ENCODE measurements around the gene SLC27A5.

SLC27A5 gene

DNA sequence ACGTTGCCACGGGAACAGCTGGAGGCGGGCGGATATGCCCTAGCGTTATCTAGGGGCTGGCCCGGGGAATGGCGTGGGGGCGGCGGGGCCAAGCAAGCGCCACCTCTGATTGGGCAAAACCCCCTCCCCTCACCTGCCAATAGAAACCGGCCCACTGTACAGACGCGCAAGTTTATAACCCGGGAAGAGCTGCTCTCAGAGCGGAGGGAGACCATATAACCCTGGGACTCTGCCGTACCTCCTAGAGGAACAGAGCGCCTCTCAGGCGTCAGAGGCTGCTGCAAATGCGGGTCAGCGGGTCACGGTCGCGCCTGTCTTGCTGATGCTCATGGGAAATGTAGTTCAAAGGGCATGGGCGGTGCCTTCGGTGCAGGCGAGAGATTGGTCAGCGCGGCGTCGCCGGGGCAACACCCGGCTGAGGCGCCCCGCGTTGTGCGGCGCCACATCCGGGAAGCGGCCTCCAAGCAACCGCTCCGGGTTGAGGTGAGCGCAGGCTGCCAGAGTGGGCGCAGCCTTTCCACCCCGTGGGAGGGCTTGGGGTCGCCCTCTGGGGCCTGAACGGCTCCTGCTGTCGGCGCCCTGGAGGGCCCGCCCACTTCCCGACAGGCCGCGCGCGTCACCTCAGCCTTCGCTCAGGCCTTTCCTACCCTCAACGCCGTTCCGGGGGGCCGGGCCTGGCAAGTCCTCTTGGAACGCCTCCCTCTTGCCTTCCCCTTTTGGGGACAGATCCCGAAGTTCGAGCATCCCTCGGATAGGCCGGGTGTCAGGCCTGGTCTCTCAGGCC lies 35.9 kb downstream of the SLC27A5 start, which contains the start of gene ZNF446 (continued):
- TF ChIP-seq ZNF621 (tag by site-specific recombination; IDR thresholded peaks at IDR 0.05) (no peak), KLF10 (tag by site-specific recombination; IDR thresholded peaks at IDR 0.05) (peak; percentile 99), ZNF521 (tag by site-specific recombination; IDR thresholded peaks at IDR 0.05) (no peak), TCF7L2 (IDR thresholded peaks at IDR 0.05; ENCODE audit: borderline replicate concordance, low read depth, low read length) (no peak), ZNF341 (tag by site-specific recombination; IDR thresholded peaks at IDR 0.05; ENCODE audit: low read depth) (peak; percentile 71), ZBTB48 (tag by site-specific recombination; IDR thresholded peaks at IDR 0.05) (no peak), ZNF112 (tag by site-specific recombination; IDR thresholded peaks at IDR 0.05) (no peak), ZNF596 (tag by site-specific recombination; IDR thresholded peaks at IDR 0.05) (no peak), ZNF561 (tag by site-specific recombination; IDR thresholded peaks at IDR 0.05; ENCODE audit: borderline replicate concordance) (peak; percentile 80; the same call in 1 of the 2 replicates), ZNF610 (tag by site-specific recombination; IDR thresholded peaks at IDR 0.05; ENCODE audit: borderline replicate concordance) (0 out of 2 replicates have a peak, but pooled peaks have one; percentile 37), MEIS1 (CRISPR knock-in tag; IDR thresholded peaks at IDR 0.05; ENCODE audit: borderline replicate concordance) (no peak), ZNF548 (tag by site-specific recombination; IDR thresholded peaks at IDR 0.05) (no peak), ZNF629 (tag by site-specific recombination; IDR thresholded peaks at IDR 0.05) (peak; percentile 55; the same call in 1 of the 2 replicates), GLIS2 (tag by site-specific recombination; IDR thresholded peaks at IDR 0.05) (peak; percentile 96), ZEB2 (tag by site-specific recombination; IDR thresholded peaks at IDR 0.05) (peak; percentile 58; the same call in 1 of the 2 replicates), ZNF433 (tag by site-specific recombination; IDR thresholded peaks at IDR 0.05; ENCODE audit: low read depth) (no peak), MZF1 (tag by site-specific recombination; IDR thresholded peaks at IDR 0.05; ENCODE audit: borderline replicate concordance) (no peak), ZNF175 (tag by site-specific recombination; IDR thresholded peaks at IDR 0.05) (no peak), YY1 (tag by site-specific recombination; IDR thresholded peaks at IDR 0.05) (no peak), ZNF776 (tag by site-specific recombination; IDR thresholded peaks at IDR 0.05; ENCODE audit: borderline replicate concordance) (no peak), ZFP41 (tag by site-specific recombination; IDR thresholded peaks at IDR 0.05; ENCODE audit: borderline replicate concordance) (no peak), ZNF768 (tag by site-specific recombination; IDR thresholded peaks at IDR 0.05) (no peak), HOXC10 (CRISPR knock-in tag; IDR thresholded peaks at IDR 0.05) (no peak; the same call in none of the 2 replicates), ZNF114 (tag by site-specific recombination; IDR thresholded peaks at IDR 0.05) (no peak), ZNF138 (tag by site-specific recombination; IDR thresholded peaks at IDR 0.05; ENCODE audit: borderline replicate concordance) (no peak; the same call in 1 of the 2 replicates), ZNF24 (tag by site-specific recombination; IDR thresholded peaks at IDR 0.05) (no peak), ZNF777 (tag by site-specific recombination; IDR thresholded peaks at IDR 0.05; ENCODE audit: borderline replicate concordance) (no peak), BCL11A (tag by site-specific recombination; IDR thresholded peaks at IDR 0.05; ENCODE audit: low read depth) (no peak)
- TF ChIP-seq, protein P1, sequence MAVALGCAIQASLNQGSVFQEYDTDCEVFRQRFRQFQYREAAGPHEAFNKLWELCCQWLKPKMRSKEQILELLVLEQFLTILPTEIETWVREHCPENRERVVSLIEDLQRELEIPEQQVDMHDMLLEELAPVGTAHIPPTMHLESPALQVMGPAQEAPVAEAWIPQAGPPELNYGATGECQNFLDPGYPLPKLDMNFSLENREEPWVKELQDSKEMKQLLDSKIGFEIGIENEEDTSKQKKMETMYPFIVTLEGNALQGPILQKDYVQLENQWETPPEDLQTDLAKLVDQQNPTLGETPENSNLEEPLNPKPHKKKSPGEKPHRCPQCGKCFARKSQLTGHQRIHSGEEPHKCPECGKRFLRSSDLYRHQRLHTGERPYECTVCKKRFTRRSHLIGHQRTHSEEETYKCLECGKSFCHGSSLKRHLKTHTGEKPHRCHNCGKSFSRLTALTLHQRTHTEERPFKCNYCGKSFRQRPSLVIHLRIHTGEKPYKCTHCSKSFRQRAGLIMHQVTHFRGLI (tag by site-specific recombination; IDR thresholded peaks at IDR 0.05): peak; percentile 66
- TF ChIP-seq, protein P2, sequence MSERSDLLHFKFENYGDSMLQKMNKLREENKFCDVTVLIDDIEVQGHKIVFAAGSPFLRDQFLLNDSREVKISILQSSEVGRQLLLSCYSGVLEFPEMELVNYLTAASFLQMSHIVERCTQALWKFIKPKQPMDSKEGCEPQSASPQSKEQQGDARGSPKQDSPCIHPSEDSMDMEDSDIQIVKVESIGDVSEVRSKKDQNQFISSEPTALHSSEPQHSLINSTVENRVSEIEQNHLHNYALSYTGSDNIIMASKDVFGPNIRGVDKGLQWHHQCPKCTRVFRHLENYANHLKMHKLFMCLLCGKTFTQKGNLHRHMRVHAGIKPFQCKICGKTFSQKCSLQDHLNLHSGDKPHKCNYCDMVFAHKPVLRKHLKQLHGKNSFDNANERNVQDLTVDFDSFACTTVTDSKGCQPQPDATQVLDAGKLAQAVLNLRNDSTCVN (tag by site-specific recombination; optimal IDR thresholded peaks at IDR 0.05): peak; percentile 63
- TF ChIP-seq, protein P3, sequence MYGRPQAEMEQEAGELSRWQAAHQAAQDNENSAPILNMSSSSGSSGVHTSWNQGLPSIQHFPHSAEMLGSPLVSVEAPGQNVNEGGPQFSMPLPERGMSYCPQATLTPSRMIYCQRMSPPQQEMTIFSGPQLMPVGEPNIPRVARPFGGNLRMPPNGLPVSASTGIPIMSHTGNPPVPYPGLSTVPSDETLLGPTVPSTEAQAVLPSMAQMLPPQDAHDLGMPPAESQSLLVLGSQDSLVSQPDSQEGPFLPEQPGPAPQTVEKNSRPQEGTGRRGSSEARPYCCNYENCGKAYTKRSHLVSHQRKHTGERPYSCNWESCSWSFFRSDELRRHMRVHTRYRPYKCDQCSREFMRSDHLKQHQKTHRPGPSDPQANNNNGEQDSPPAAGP (tag by site-specific recombination; IDR thresholded peaks at IDR 0.05): no peak
- TF ChIP-seq, protein P4, sequence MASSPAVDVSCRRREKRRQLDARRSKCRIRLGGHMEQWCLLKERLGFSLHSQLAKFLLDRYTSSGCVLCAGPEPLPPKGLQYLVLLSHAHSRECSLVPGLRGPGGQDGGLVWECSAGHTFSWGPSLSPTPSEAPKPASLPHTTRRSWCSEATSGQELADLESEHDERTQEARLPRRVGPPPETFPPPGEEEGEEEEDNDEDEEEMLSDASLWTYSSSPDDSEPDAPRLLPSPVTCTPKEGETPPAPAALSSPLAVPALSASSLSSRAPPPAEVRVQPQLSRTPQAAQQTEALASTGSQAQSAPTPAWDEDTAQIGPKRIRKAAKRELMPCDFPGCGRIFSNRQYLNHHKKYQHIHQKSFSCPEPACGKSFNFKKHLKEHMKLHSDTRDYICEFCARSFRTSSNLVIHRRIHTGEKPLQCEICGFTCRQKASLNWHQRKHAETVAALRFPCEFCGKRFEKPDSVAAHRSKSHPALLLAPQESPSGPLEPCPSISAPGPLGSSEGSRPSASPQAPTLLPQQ (tag by site-specific recombination; IDR thresholded peaks at IDR 0.05): peak; percentile 46
